Bone marrow (tissue), 2 donors: ENCODE data around the gene ADAMTS17.
"Not testable (repeated sequence)": the region's sequence is repeated elsewhere in the genome, so short reads cannot be mapped to it uniquely, and the experiment has no call there.

Source experiments
- DNase-seq, 2 donors: peaks; one replicate each; lab custom pipeline; 2025; lab: John Stamatoyannopoulos, UW

The ADAMTS17 gene

DNA sequence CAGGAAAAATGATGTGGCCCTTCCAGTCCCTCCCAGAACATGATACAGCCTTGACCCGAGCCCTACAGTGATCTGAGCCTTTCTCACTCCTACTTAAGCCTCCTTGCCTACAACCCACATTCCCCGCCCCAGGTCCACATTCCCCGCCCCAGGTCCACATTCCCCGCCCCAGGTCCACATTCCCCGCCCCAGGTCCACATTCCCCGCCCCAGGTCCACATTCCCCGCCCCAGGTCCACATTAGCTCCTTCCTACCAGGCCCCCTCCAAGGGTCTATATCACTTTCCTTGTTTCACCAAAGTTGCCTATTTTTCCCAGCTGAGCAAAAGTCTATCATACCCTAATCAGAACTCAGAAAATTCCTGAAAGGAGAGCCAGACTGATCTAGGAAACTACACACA is 2.3 kb downstream of the ADAMTS17 start:
- DNase-seq = not testable (repeated sequence)

GRCh38 chr15:100338971-100339444 is 2.8 kb downstream of the ADAMTS17 start:
- no peak for DNase-seq

GRCh38 chr15:100338247-100338646 is 3.5 kb downstream of the ADAMTS17 start:
- no peak for DNase-seq

DNA sequence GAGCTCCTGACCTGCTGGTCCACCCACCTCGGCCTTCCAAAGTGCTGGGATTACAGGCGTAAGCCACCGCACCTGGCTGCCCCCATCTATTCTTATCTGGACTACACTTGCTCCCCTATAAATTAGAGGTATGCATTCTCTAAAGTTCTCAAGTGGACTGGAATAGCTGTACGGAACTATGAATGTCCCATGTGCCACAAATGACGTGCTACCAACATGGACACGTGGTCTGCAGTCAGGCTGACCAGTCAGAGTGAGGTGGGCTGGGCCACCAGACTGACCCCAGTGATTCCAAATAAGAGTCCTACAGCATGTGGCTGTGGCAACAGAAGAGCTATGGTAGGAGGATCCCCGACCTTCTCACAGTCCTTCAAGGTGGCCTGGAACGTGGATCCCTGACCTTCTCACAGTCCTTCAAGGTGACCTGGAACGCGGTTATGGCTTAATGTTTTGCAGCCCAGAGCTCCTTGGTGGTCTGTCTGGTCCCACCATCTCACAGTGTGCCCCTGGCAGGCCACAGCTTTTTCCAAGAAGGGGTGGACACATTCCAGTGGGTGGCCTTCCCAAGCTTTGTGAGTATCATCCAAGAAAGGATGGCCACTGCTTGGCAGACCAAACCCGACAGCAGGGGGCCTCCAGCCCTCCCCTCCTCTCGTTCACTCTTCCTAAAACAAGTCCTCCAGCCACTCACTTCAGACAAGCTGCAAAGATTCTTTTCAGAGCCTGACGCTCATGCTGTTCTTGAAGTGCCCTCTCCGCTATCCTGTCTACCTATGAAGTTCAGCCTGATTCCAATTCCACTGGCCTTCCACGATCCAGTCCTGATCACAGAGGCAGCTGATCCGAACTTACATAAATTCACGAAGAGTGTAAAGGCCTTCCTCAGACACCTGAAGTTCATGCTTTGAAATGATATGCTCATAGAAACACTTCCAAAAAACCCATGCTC is 4.4 kb downstream of the ADAMTS17 start:
- no peak for DNase-seq

GRCh38 chr15:100336061-100336460 is 5.7 kb downstream of the ADAMTS17 start:
- no peak for DNase-seq

DNA sequence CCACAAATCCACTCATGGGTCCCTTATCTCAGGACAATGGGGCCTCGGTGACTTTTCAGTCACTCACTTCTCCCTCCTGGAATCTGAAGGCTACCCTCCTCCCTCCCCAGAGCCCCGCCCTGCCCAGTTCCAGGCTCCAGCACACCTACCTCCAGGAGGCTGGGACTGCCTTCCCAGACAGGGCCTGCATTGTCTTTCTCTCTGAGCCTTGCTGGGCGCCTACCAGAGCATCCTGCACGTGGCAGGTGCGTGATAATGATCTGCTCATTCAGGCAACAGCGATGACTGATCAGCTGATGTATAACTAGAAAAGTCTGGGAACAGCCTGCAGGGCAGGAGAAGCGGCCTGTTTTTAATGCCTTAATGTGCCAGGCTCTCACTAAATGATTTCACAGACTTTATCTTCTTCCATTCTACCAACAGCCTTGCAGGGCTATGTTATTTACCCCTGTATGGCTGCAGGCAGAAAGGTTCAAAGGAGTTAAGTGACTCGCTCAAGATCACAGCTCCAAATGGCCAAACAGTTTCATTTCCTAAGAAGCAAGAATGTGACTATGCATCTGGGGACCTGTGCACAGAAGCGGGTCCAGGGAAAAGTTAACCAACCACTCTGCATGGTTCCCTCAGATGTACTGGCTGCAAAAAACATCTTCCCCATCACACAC is 6.3 kb downstream of the ADAMTS17 start:
- DNase-seq = no peak

- no peak for DNase-seq
Measured at GRCh38 chr15:100334905-100335304, 6.9 kb downstream of the ADAMTS17 start.

GRCh38 chr15:100334456-100334855 is 7.3 kb downstream of the ADAMTS17 start:
- no peak for DNase-seq

GRCh38 chr15:100334015-100334414 is 7.8 kb downstream of the ADAMTS17 start:
- no peak for DNase-seq

GRCh38 chr15:100333236-100333635 is 8.5 kb downstream of the ADAMTS17 start:
- DNase-seq = no peak

GRCh38 chr15:100332721-100333120 is 9.1 kb downstream of the ADAMTS17 start:
- DNase-seq = no peak

- no peak for DNase-seq
Measured at GRCh38 chr15:100332231-100332630, 9.5 kb downstream of the ADAMTS17 start.

GRCh38 chr15:100330629-100331215 is 11.1 kb downstream of the ADAMTS17 start:
- no peak for DNase-seq

DNA sequence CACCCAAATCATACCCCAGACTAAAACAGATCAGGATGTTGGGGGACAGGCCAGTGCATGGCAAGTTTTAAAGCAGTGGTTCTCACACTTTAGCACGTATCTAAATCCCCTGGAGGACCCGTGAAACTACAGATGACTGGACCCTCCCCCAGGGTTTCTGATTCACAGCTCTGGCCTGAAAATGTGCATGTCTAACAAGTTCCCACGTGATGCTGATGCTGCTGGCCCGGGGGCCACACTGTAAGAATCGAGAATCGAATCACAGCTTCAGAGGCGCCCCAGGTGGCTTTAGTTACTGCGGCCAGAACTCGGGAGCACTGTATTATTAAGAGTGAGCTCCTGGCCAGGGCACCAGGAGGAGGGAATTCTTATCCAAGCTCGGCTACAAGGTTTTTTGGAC is 11.6 kb downstream of the ADAMTS17 start:
- no peak for DNase-seq

DNA sequence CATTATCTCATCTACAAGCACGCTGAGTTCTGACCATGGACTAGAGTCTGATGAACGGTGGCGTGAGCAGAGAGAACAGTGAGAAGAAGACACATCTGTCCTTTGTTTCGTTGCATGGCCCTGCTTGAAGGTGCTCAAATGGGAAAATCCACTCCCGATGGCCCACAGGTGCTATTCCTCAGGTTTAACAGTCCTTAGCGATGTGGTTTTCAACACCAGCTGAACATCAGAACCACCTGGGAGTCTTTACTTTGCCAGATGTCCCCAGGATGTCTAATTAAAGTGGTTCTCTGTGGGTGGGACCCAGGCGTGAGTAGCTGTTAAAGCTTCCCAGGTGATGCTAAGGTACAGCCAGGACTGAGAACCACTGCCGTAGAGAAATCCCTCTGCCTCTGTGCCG is 13.0 kb downstream of the ADAMTS17 start:
- no peak for DNase-seq

GRCh38 chr15:100318880-100319279 is 22.9 kb downstream of the ADAMTS17 start:
- DNase-seq = no peak

DNA sequence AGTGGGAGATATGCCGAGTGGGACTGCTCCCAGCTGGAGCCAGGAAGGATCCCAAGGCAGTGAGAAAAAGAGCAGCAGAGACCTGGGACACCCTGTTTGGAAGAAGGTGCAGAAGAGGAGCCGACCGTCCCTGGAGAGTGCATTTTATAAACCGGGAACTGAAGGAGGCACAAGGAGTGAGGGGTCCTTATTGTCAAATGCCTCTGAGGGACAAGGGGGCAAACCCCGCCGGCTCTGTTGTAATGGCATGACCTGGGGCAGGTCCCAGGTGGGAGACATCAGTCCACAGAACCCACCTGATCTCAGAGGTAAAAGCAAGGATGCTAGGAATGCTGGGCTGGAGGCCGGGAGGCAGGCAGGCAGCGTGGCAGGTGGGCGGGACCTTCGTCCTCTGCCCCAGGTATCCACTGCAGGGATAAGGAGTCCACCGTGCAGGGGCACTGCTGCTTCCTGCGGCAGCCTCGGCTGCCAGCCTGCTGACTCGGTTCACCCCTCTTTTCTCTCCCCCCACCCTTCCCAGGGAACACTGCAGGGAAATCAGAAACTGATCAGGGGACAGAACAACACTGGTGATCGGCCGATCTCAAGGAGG is 26.9 kb downstream of the ADAMTS17 start:
- no peak for DNase-seq

DNA sequence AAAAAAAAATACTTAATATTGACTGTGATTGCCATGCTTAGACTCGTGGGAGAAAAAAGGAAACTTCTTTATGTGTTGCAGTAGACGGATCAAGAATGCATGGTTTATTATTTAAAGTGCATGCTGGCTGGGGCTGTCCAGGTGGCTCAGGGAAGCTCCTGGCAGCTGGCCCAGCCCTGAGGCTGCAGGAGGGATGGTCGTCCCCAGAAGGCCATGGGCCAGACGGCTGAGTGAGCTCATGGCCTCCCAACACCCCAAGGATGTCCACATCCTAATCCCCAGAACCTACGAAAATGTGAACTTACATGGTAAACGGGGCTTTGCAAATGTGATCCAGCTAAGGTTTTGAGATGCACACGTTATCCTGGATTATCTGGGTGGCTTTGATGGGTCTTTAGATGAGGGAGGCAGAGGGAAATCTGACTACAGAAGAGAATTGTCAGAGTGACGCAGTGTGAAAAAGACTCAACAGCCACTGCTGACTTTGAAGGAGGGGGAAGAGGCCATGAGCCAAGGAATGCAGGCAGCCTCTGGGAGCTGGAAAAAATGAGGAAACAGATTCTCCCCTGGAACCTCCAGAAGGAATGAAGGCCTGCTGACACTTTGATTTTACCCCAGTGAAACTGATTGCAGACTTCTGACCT is 29.8 kb downstream of the ADAMTS17 start:
- no peak for DNase-seq

DNA sequence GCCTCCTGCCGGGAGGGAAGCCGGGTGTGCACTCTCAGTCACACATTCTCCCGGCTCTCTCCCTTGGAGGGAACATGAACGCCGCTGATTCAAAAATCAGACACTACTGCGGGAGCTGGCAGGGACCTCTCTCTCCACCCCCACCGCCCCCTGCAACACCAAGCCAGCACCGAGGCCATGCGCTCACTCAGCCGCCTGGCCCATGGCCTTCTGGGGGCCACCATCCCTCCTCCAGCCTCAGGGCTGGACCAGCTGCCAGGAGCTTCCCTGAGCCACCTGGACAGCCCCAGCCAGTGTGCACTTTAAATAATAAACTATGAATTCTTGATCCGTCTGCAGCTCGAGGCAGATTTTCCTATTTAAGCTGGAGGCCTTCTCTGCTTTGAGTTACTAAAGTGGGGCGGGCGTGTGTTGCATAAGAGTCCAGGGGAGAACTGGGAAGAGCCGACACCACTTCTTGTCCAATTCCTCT is 30.6 kb downstream of the ADAMTS17 start:
- DNase-seq = no peak

DNA sequence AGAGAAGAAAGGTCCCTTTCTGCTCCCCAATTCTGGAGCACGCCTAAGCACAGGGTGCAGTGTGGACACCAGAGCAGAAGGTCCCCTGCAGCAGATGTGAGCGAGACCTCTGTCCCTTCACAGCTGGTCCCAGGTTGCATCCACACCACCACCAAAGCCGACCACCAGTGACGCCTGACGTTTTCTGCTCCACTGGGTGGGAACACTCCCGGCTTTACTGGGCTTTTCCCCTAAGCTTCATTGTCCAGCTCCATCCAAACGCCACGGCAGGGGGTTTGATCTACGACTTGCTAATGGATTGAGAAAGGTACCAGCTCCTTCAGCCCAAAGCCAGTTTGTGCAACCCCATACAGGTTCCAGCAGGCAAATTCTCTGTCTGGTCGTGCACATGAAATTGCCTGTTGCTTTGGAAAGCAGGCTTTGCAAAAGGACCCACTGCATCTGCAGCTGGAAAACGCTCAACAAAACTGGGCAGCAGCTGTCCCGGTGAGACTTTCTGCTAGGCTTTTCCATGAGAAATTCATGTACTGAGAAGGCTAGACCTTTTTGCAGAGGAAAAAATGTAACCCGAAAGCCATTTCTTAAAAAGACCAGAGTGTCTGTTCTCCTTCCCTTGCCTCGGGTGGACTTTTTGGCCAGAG is 31.1 kb downstream of the ADAMTS17 start:
- no peak for DNase-seq

GRCh38 chr15:100310041-100310405 is 31.8 kb downstream of the ADAMTS17 start:
- DNase-seq = no peak
